WTC11 (cell line): Measurements from ENCODE around the gene AKAP8. TPM values are rescaled to one million over a fixed set of nuclear protein-coding genes. Genes with fewer than 3 reads are reported as not detected.
A peak's percentile ranks its signal among the peaks of the same experiment; 100 is the strongest.

ENCODE experiments used
- ATAC-seq: fragments of 200-7000 bp; cut with Tn5 transposase; 2 replicates; pipeline ENCODE4 v1.10.0; 2021; ENCODE audit warnings: mild to moderate bottlenecking, moderate library complexity
- CTCF ChIA-PET: fragments of 300-600 bp; sonication (Branson Sonifier 250); formaldehyde crosslinking; loops from one replicate; lab custom pipeline; 2021; ENCODE audit warnings: antibody characterized with exemption; lab: Charles Lee
- POLR2A ChIA-PET: fragments of 350-600 bp; sonication (Branson Sonifier 250); formaldehyde crosslinking; loops from one replicate; lab custom pipeline; 2021; ENCODE audit warnings: antibody characterized with exemption; lab: Charles Lee
- DNase-seq: peaks from one replicate; pipeline ENCODE4 v3.0.0; 2021; ENCODE audit warnings: low spot score
- H3K27ac Mint-ChIP-seq: 2 replicates; pipeline ENCODE4 v1.8.0; 2021; ENCODE audit warnings: mixed read lengths
- H3K27me3 Mint-ChIP-seq: 2 replicates; pipeline ENCODE4 v1.8.0; 2021; ENCODE audit warnings: low read depth, mild to moderate bottlenecking, moderate library complexity, mixed read lengths
- H3K36me3 Mint-ChIP-seq: 2 replicates; pipeline ENCODE4 v1.8.0; 2021; ENCODE audit warnings: mixed read lengths
- H3K4me1 Mint-ChIP-seq: 2 replicates; pipeline ENCODE4 v1.8.0; 2022; ENCODE audit warnings: mixed read lengths
- H3K4me3 Mint-ChIP-seq: 2 replicates; pipeline ENCODE4 v1.8.0; 2021; ENCODE audit warnings: mild to moderate bottlenecking, moderate library complexity, mixed read lengths
- H3K9me3 Mint-ChIP-seq: 2 replicates; pipeline ENCODE4 v1.8.0; 2021; ENCODE audit warnings: mixed read lengths
- ATF1 ChIP-seq: sonication (generic); formaldehyde crosslinking; IDR thresholded peaks from 2 replicates; pipeline ENCODE4 v1.8.1; 2023; ENCODE audit warnings: mild to moderate bottlenecking, moderate library complexity, missing genetic modification reagents
- CBFB ChIP-seq: sonication (generic); formaldehyde crosslinking; IDR thresholded peaks from 2 replicates; pipeline ENCODE4 v1.8.1; 2022; ENCODE audit warnings: mild to moderate bottlenecking, low read depth, missing genetic modification reagents
- MYBL2 ChIP-seq: sonication (generic); formaldehyde crosslinking; IDR thresholded peaks from 2 replicates; pipeline ENCODE4 v1.8.1; 2023; ENCODE audit warnings: mild to moderate bottlenecking, moderate library complexity, missing genetic modification reagents
- NR1H2 ChIP-seq: sonication (generic); formaldehyde crosslinking; IDR thresholded peaks from 2 replicates; pipeline ENCODE4 v1.9.0; 2021; ENCODE audit warnings: mild to moderate bottlenecking, moderate library complexity, missing genetic modification reagents
- NR3C1 ChIP-seq: sonication (generic); formaldehyde crosslinking; conservative IDR thresholded peaks from 2 replicates; pipeline ENCODE4 v1.8.1; 2023; ENCODE audit warnings: low read depth, mild to moderate bottlenecking, missing genetic modification reagents
- TEAD4 ChIP-seq: sonication (generic); formaldehyde crosslinking; IDR thresholded peaks from 2 replicates; pipeline ENCODE4 v1.8.0; 2022; ENCODE audit warnings: mild to moderate bottlenecking, missing genetic modification reagents
- ZNF317 ChIP-seq: sonication (generic); formaldehyde crosslinking; IDR thresholded peaks from 2 replicates; pipeline ENCODE4 v1.8.1; 2023; ENCODE audit warnings: low read depth, mild to moderate bottlenecking, moderate library complexity, missing genetic modification reagents, borderline replicate concordance
- total RNA-seq: library from RNA; stranded (reverse); gene quantifications from 3 replicates; pipeline ENCODE4 v1.2.3, GENCODE V29; 2021
- TF ChIP-seq, protein P1 (sequence below): sonication (generic); formaldehyde crosslinking; IDR thresholded peaks from 2 replicates; pipeline ENCODE4 v1.8.0; 2023; ENCODE audit warnings: mild to moderate bottlenecking, missing genetic modification reagents
- TF ChIP-seq, protein P2 (sequence below): sonication (generic); formaldehyde crosslinking; conservative IDR thresholded peaks from 2 replicates; pipeline ENCODE4 v1.8.1; 2022; ENCODE audit warnings: mild to moderate bottlenecking, missing genetic modification reagents
- TF ChIP-seq, protein P3 (sequence below): sonication (generic); formaldehyde crosslinking; IDR thresholded peaks from 2 replicates; pipeline ENCODE4 v1.8.0; 2023; ENCODE audit warnings: missing genetic modification reagents
- TF ChIP-seq, protein P4 (sequence below): sonication (generic); formaldehyde crosslinking; IDR thresholded peaks from 2 replicates; pipeline ENCODE4 v1.8.1; 2023; ENCODE audit warnings: mild to moderate bottlenecking, missing genetic modification reagents, moderate library complexity
- TF ChIP-seq, protein P5 (sequence below): fragments of 250-450 bp; sonication (Bioruptor Pico); IDR thresholded peaks from 2 replicates; pipeline ENCODE4 v1.9.0; 2021; ENCODE audit warnings: mild to moderate bottlenecking, borderline replicate concordance
- TF ChIP-seq, protein P6 (sequence below): sonication (generic); formaldehyde crosslinking; IDR thresholded peaks from 2 replicates; pipeline ENCODE4 v1.8.0; 2023; ENCODE audit warnings: missing genetic modification reagents, mild to moderate bottlenecking, borderline replicate concordance
- TF ChIP-seq, protein P7 (sequence below): sonication (generic); formaldehyde crosslinking; IDR thresholded peaks from 2 replicates; pipeline ENCODE4 v1.8.0; 2022; ENCODE audit warnings: mild to moderate bottlenecking, missing genetic modification reagents
- TF ChIP-seq, protein P8 (sequence below): sonication (generic); formaldehyde crosslinking; IDR thresholded peaks from 2 replicates; pipeline ENCODE4 v1.8.1; 2023; ENCODE audit warnings: mild to moderate bottlenecking, moderate library complexity, missing genetic modification reagents

Gene AKAP8
- total RNA-seq, 1 experiment from 2014 or later: 65.9 TPM

DNA sequence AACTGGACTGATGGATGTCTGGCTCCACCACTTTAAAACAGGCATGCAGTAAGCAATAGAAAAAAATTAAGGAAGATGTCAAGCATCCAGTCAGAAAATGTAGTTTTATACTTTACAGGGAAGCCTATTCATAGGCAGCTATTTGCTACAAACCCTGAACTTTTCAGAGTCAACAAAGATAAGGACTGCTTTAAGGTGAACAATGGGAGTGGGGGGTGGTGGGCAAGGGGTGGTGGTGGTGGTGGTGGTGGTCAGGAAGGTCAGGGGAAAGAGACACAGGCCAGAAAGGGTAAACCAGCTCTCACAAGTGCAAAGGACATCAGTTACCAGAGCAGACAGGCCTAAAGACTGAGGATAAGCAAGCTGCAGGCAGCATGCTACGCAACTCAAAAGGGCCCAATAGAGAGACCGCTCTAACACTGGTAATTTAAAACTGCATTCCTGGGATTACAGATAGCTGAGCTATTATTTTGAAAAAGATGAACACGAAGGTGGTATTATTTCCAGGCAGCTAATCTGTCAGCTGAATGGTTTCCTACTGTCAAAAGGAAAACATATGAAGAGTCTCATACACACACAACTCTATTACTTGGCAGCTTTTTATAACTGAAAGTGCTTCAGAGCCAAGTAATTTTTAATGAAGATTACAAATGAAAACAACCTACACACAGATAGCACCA, 62.1 kb downstream of the AKAP8 start (continued):
- no peak for TF ChIP-seq NR1H2 (CRISPR knock-in tag)
- TF ChIP-seq, all 79 proteins: peak for 0

DNA sequence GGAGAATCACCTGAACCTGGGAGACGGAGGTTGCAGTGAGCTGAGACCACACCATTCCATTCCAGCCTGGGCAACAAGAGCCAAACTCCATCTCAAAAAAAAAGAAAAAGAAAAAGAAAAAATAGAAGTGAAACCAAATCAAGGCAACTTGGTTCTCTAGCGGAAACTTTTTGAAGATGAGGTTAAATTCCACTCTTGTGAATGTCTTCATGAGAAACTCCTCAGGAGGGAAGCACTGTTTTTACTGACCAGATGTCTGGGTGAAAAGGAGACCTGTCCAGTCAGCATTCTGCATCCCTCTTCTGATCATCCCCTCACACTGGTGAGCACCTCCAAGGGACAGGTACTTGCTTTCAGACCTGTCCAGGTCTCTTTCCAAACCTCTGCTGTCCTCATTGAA, 63.1 kb downstream of the AKAP8 start:
- POLR2A ChIA-PET: interaction anchor here (1.1 kb wide), 1 partner anchor 9 kb away, joined by 3 read pairs; no protein-coding TSS in a partner anchor
- no peaks in the 10 kb centered on the region for H3K27me3 Mint-ChIP-seq
- CTCF ChIA-PET: interaction anchor here (0.8 to 1.5 kb wide), 3 partner anchors 12 to 215 kb away, joined by 3 to 4 read pairs (median 3); no protein-coding TSS in a partner anchor
- TF ChIP-seq, protein P1, sequence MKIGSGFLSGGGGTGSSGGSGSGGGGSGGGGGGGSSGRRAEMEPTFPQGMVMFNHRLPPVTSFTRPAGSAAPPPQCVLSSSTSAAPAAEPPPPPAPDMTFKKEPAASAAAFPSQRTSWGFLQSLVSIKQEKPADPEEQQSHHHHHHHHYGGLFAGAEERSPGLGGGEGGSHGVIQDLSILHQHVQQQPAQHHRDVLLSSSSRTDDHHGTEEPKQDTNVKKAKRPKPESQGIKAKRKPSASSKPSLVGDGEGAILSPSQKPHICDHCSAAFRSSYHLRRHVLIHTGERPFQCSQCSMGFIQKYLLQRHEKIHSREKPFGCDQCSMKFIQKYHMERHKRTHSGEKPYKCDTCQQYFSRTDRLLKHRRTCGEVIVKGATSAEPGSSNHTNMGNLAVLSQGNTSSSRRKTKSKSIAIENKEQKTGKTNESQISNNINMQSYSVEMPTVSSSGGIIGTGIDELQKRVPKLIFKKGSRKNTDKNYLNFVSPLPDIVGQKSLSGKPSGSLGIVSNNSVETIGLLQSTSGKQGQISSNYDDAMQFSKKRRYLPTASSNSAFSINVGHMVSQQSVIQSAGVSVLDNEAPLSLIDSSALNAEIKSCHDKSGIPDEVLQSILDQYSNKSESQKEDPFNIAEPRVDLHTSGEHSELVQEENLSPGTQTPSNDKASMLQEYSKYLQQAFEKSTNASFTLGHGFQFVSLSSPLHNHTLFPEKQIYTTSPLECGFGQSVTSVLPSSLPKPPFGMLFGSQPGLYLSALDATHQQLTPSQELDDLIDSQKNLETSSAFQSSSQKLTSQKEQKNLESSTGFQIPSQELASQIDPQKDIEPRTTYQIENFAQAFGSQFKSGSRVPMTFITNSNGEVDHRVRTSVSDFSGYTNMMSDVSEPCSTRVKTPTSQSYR (CRISPR knock-in tag): no peak
- TF ChIP-seq NR3C1 (CRISPR knock-in tag) (no peak), ZNF317 (CRISPR knock-in tag) (no peak), ATF1 (CRISPR knock-in tag) (no peak), MYBL2 (CRISPR knock-in tag) (no peak), CBFB (CRISPR knock-in tag) (no peak), NR1H2 (CRISPR knock-in tag) (no peak), TEAD4 (no peak)
- TF ChIP-seq, protein P2, sequence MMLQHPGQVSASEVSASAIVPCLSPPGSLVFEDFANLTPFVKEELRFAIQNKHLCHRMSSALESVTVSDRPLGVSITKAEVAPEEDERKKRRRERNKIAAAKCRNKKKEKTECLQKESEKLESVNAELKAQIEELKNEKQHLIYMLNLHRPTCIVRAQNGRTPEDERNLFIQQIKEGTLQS (CRISPR knock-in tag): no peak
- TF ChIP-seq, protein P3, sequence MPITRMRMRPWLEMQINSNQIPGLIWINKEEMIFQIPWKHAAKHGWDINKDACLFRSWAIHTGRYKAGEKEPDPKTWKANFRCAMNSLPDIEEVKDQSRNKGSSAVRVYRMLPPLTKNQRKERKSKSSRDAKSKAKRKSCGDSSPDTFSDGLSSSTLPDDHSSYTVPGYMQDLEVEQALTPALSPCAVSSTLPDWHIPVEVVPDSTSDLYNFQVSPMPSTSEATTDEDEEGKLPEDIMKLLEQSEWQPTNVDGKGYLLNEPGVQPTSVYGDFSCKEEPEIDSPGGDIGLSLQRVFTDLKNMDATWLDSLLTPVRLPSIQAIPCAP (CRISPR knock-in tag): no peak
- TF ChIP-seq, protein P4, sequence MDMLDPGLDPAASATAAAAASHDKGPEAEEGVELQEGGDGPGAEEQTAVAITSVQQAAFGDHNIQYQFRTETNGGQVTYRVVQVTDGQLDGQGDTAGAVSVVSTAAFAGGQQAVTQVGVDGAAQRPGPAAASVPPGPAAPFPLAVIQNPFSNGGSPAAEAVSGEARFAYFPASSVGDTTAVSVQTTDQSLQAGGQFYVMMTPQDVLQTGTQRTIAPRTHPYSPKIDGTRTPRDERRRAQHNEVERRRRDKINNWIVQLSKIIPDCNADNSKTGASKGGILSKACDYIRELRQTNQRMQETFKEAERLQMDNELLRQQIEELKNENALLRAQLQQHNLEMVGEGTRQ (CRISPR knock-in tag): no peak
- TF ChIP-seq, protein P5, sequence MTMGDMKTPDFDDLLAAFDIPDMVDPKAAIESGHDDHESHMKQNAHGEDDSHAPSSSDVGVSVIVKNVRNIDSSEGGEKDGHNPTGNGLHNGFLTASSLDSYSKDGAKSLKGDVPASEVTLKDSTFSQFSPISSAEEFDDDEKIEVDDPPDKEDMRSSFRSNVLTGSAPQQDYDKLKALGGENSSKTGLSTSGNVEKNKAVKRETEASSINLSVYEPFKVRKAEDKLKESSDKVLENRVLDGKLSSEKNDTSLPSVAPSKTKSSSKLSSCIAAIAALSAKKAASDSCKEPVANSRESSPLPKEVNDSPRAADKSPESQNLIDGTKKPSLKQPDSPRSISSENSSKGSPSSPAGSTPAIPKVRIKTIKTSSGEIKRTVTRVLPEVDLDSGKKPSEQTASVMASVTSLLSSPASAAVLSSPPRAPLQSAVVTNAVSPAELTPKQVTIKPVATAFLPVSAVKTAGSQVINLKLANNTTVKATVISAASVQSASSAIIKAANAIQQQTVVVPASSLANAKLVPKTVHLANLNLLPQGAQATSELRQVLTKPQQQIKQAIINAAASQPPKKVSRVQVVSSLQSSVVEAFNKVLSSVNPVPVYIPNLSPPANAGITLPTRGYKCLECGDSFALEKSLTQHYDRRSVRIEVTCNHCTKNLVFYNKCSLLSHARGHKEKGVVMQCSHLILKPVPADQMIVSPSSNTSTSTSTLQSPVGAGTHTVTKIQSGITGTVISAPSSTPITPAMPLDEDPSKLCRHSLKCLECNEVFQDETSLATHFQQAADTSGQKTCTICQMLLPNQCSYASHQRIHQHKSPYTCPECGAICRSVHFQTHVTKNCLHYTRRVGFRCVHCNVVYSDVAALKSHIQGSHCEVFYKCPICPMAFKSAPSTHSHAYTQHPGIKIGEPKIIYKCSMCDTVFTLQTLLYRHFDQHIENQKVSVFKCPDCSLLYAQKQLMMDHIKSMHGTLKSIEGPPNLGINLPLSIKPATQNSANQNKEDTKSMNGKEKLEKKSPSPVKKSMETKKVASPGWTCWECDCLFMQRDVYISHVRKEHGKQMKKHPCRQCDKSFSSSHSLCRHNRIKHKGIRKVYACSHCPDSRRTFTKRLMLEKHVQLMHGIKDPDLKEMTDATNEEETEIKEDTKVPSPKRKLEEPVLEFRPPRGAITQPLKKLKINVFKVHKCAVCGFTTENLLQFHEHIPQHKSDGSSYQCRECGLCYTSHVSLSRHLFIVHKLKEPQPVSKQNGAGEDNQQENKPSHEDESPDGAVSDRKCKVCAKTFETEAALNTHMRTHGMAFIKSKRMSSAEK (CRISPR knock-in tag): no peak
- TF ChIP-seq, protein P6, sequence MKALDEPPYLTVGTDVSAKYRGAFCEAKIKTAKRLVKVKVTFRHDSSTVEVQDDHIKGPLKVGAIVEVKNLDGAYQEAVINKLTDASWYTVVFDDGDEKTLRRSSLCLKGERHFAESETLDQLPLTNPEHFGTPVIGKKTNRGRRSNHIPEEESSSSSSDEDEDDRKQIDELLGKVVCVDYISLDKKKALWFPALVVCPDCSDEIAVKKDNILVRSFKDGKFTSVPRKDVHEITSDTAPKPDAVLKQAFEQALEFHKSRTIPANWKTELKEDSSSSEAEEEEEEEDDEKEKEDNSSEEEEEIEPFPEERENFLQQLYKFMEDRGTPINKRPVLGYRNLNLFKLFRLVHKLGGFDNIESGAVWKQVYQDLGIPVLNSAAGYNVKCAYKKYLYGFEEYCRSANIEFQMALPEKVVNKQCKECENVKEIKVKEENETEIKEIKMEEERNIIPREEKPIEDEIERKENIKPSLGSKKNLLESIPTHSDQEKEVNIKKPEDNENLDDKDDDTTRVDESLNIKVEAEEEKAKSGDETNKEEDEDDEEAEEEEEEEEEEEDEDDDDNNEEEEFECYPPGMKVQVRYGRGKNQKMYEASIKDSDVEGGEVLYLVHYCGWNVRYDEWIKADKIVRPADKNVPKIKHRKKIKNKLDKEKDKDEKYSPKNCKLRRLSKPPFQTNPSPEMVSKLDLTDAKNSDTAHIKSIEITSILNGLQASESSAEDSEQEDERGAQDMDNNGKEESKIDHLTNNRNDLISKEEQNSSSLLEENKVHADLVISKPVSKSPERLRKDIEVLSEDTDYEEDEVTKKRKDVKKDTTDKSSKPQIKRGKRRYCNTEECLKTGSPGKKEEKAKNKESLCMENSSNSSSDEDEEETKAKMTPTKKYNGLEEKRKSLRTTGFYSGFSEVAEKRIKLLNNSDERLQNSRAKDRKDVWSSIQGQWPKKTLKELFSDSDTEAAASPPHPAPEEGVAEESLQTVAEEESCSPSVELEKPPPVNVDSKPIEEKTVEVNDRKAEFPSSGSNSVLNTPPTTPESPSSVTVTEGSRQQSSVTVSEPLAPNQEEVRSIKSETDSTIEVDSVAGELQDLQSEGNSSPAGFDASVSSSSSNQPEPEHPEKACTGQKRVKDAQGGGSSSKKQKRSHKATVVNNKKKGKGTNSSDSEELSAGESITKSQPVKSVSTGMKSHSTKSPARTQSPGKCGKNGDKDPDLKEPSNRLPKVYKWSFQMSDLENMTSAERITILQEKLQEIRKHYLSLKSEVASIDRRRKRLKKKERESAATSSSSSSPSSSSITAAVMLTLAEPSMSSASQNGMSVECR: no peak
- TF ChIP-seq, protein P7, sequence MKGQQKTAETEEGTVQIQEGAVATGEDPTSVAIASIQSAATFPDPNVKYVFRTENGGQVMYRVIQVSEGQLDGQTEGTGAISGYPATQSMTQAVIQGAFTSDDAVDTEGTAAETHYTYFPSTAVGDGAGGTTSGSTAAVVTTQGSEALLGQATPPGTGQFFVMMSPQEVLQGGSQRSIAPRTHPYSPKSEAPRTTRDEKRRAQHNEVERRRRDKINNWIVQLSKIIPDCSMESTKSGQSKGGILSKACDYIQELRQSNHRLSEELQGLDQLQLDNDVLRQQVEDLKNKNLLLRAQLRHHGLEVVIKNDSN: no peak
- TF ChIP-seq, protein P8, sequence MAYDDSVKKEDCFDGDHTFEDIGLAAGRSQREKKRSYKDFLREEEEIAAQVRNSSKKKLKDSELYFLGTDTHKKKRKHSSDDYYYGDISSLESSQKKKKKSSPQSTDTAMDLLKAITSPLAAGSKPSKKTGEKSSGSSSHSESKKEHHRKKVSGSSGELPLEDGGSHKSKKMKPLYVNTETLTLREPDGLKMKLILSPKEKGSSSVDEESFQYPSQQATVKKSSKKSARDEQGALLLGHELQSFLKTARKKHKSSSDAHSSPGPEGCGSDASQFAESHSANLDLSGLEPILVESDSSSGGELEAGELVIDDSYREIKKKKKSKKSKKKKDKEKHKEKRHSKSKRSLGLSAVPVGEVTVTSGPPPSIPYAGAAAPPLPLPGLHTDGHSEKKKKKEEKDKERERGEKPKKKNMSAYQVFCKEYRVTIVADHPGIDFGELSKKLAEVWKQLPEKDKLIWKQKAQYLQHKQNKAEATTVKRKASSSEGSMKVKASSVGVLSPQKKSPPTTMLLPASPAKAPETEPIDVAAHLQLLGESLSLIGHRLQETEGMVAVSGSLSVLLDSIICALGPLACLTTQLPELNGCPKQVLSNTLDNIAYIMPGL (CRISPR knock-in tag): no peak

More for the DNA sequence above, 63.1 kb downstream of the AKAP8 start:
- Mint-ChIP-seq H3K36me3 (no peaks in the 10 kb centered on the region), H3K27ac (peak overlapping the region; percentile 77), H3K9me3 (no peaks in the 10 kb centered on the region), H3K4me3 (no peak overlapping the region), H3K4me1 (peaks cover 62% of the 10 kb centered on the region)
- ATAC-seq (no peak), DNase-seq (no peak)
